Loucy (cell line): ENCODE results near the gene ADAMTSL2.

Experiments used
- CTCF ChIP-seq: fragments of 200-600 bp; sonication (generic); conservative IDR thresholded peaks from 2 replicates; pipeline ENCODE4 v1.5.1; 2014; ENCODE audit warnings: mild to moderate bottlenecking, antibody characterized with exemption, low read length
- EZH2phosphoT487 ChIP-seq: fragments of 200-600 bp; IDR thresholded peaks from 2 replicates; pipeline ENCODE4 v1.6.1; 2018; ENCODE audit warnings: antibody characterized with exemption, mild to moderate bottlenecking, moderate library complexity, borderline replicate concordance

GRCh38 chr9:133490201-133490681 is 44.3 kb upstream of the ADAMTSL2 start:
- TF ChIP-seq CTCF (no peak), EZH2phosphoT487 (no peak)
